Trophoblast cell (in vitro differentiated cells and primary cell): ENCODE results near the gene CDC42EP4.

Experiments used
- DNase-seq, 2 donors: peaks; one replicate each; pipeline ENCODE4 v3.0.0-alpha.2; 2016
- H2AFZ ChIP-seq: 2 replicates; pipeline ENCODE4 v1.6.1; 2013; ENCODE audit warnings: low read length, moderate library complexity, mild to moderate bottlenecking; ENCODE audit not compliant: insufficient read depth, poor library complexity
- H2AK5ac ChIP-seq: 2 replicates; pipeline ENCODE4 v1.6.1; 2013; ENCODE audit warnings: mild to moderate bottlenecking, low read length
- H2BK120ac ChIP-seq: 2 replicates; pipeline ENCODE4 v1.6.1; 2013; ENCODE audit warnings: low read length, mild to moderate bottlenecking, moderate library complexity; ENCODE audit not compliant: insufficient read depth, poor library complexity
- H2BK12ac ChIP-seq: 2 replicates; pipeline ENCODE4 v1.6.1; 2013; ENCODE audit warnings: mild to moderate bottlenecking, low read length, moderate library complexity
- H2BK5ac ChIP-seq: 2 replicates; pipeline ENCODE4 v1.6.1; 2013; ENCODE audit warnings: low read length, low read depth, moderate library complexity, mild to moderate bottlenecking; ENCODE audit not compliant: poor library complexity
- H3K14ac ChIP-seq: 2 replicates; pipeline ENCODE4 v1.6.1; 2013; ENCODE audit warnings: mild to moderate bottlenecking, low read length
- H3K18ac ChIP-seq: 2 replicates; pipeline ENCODE4 v1.6.1; 2013; ENCODE audit warnings: mild to moderate bottlenecking, low read length
- H3K23ac ChIP-seq: 2 replicates; pipeline ENCODE4 v1.6.1; 2013; ENCODE audit warnings: low read length
- H3K27ac ChIP-seq: 2 replicates; pipeline ENCODE4 v1.5.1; 2013; ENCODE audit warnings: low read depth, mild to moderate bottlenecking, inconsistent platforms, low read length, moderate library complexity
- H3K27me3 ChIP-seq: 2 replicates; pipeline ENCODE4 v1.6.1; 2013; ENCODE audit warnings: inconsistent platforms, mild to moderate bottlenecking, low read length, moderate library complexity; ENCODE audit not compliant: insufficient read depth
- H3K36me3 ChIP-seq, 2 experiments: 1 replicate in 1 of 2; 2 replicates in 1 of 2; pipeline ENCODE4 v1.6.1; 2013; ENCODE audit warnings: low read length in 2 of 2, mild to moderate bottlenecking in 2 of 2, moderate library complexity in 1 of 2; ENCODE audit not compliant: insufficient read depth in 2 of 2, control insufficient read depth in 1 of 2
- H3K4ac ChIP-seq: 2 replicates; pipeline ENCODE4 v1.6.1; 2013; ENCODE audit warnings: low read depth, mild to moderate bottlenecking, low read length, moderate library complexity
- H3K4me1 ChIP-seq, 2 experiments: 1 replicate in 1 of 2; 2 replicates in 1 of 2; pipeline ENCODE4 v1.6.1; 2013; ENCODE audit warnings: low read length in 2 of 2, mild to moderate bottlenecking in 2 of 2, moderate library complexity in 1 of 2; ENCODE audit not compliant: insufficient read depth in 2 of 2, control insufficient read depth in 1 of 2
- H3K4me2 ChIP-seq: 2 replicates; pipeline ENCODE4 v1.6.1; 2013; ENCODE audit warnings: inconsistent platforms, mild to moderate bottlenecking, low read length, moderate library complexity
- H3K4me3 ChIP-seq: 2 replicates; pipeline ENCODE4 v1.5.1; 2013; ENCODE audit warnings: mild to moderate bottlenecking, low read depth, low read length, inconsistent platforms
- H3K79me1 ChIP-seq: one replicate; pipeline ENCODE4 v1.6.1; 2013; ENCODE audit warnings: low read length
- H3K79me2 ChIP-seq: 2 replicates; pipeline ENCODE4 v1.6.1; 2013; ENCODE audit warnings: low read length, mild to moderate bottlenecking; ENCODE audit not compliant: control insufficient read depth, insufficient read depth, poor library complexity
- H3K9ac ChIP-seq: 2 replicates; pipeline ENCODE4 v1.6.1; 2013; ENCODE audit warnings: mild to moderate bottlenecking, low read length
- H3K9me3 ChIP-seq: 2 replicates; pipeline ENCODE4 v1.6.1; 2013; ENCODE audit warnings: low read depth, mild to moderate bottlenecking, control low read depth, inconsistent platforms, low read length; ENCODE audit not compliant: insufficient read depth
- H4K12ac ChIP-seq: 2 replicates; pipeline ENCODE4 v1.6.1; 2013; ENCODE audit warnings: low read depth, mild to moderate bottlenecking, low read length, moderate library complexity
- H4K8ac ChIP-seq: 2 replicates; pipeline ENCODE4 v1.6.1; 2013; ENCODE audit warnings: low read depth, mild to moderate bottlenecking, low read length, moderate library complexity
- H4K91ac ChIP-seq: one replicate; pipeline ENCODE4 v1.6.1; 2013; ENCODE audit warnings: low read depth, mild to moderate bottlenecking, low read length, moderate library complexity
- WGBS: extraction: QIAGEN DNeasy Blood & Tissue Kit; methylation state at CpG from one replicate; pipeline ENCODE4 v1.1.7; 2013; ENCODE audit warnings: missing lambda C conversion rate; ENCODE audit not compliant: insufficient read length, insufficient coverage; ENCODE audit errors: extremely low coverage; 5-methylcytosine and 5-hydroxymethylcytosine counted together

Gene CDC42EP4

GRCh38 chr17:73256220-73256619 is 55.6 kb downstream of the CDC42EP4 start:
- Histone ChIP-seq H3K27ac (no peak overlapping the region), H2BK120ac (no peak overlapping the region), H3K4ac (no peak overlapping the region), H3K9ac (no peak overlapping the region), H2BK5ac (no peak overlapping the region), H3K79me1 (no peaks in the 10 kb centered on the region), H4K12ac (no peak overlapping the region), H3K23ac (no peak overlapping the region), H3K79me2 (no peaks in the 10 kb centered on the region), H3K36me3 (no peaks in the 10 kb centered on the region), H3K4me1 (no peaks in the 10 kb centered on the region), H3K4me3 (no peak overlapping the region), H3K9me3 (no peaks in the 10 kb centered on the region), H2AFZ (no peak overlapping the region), H4K91ac (no peak overlapping the region), H2AK5ac (no peak overlapping the region), H3K4me2 (no peak overlapping the region), H3K18ac (no peak overlapping the region), H4K8ac (no peak overlapping the region), H2BK12ac (no peak overlapping the region), H3K27me3 (no peaks in the 10 kb centered on the region), H3K14ac (no peak overlapping the region)
- no peak for DNase-seq
- no CpG with 5 or more reads among the region's 3 CpGs for WGBS

- Histone ChIP-seq H3K79me2 (no peaks in the 10 kb centered on the region), H3K23ac (no peak overlapping the region), H2BK120ac (no peak overlapping the region), H4K12ac (no peak overlapping the region), H3K27me3 (no peaks in the 10 kb centered on the region), H2BK5ac (no peak overlapping the region), H3K36me3 (no peaks in the 10 kb centered on the region), H3K27ac (no peak overlapping the region), H3K4me1 (no peaks in the 10 kb centered on the region), H3K79me1 (no peaks in the 10 kb centered on the region), H2BK12ac (no peak overlapping the region), H3K9me3 (no peaks in the 10 kb centered on the region), H4K91ac (no peak overlapping the region), H3K18ac (no peak overlapping the region), H3K9ac (no peak overlapping the region), H3K4ac (no peak overlapping the region), H3K14ac (no peak overlapping the region), H2AFZ (no peak overlapping the region), H2AK5ac (no peak overlapping the region), H3K4me3 (no peak overlapping the region), H3K4me2 (no peak overlapping the region), H4K8ac (no peak overlapping the region)
- no CpG with 5 or more reads among the region's 8 CpGs for WGBS
- DNase-seq, result peak; percentile 66 to 88
Measured at GRCh38 chr17:73255671-73256181, 56.1 kb downstream of the CDC42EP4 start.

- no peak overlapping the region for H2BK12ac ChIP-seq
Measured at GRCh38 chr17:73251871-73252270, 59.9 kb downstream of the CDC42EP4 start.

GRCh38 chr17:73250851-73251640 is 60.8 kb downstream of the CDC42EP4 start:
- H3K9me3 ChIP-seq, result no peaks in the 10 kb centered on the region
- H3K27me3 ChIP-seq, result no peaks in the 10 kb centered on the region
- H3K4me3 ChIP-seq, result no peak overlapping the region
- no peaks in the 10 kb centered on the region for H3K79me2 ChIP-seq
- H2BK12ac ChIP-seq, result no peak overlapping the region
- H3K4ac ChIP-seq, result no peak overlapping the region
- H3K79me1 ChIP-seq, result no peaks in the 10 kb centered on the region
- no peak overlapping the region for H3K4me2 ChIP-seq
- H3K27ac ChIP-seq, result no peak overlapping the region
- no peak overlapping the region for H2BK5ac ChIP-seq
- H3K18ac ChIP-seq, result no peak overlapping the region
- H3K4me1 ChIP-seq, result no peaks in the 10 kb centered on the region
- no peak overlapping the region for H4K8ac ChIP-seq
- H2AK5ac ChIP-seq, result no peak overlapping the region
- no peak overlapping the region for H3K14ac ChIP-seq
- no peak for DNase-seq
- H2AFZ ChIP-seq, result no peak overlapping the region
- no peak overlapping the region for H2BK120ac ChIP-seq
- no peak overlapping the region for H4K12ac ChIP-seq
- H3K36me3 ChIP-seq, result peaks cover 7 to 15% of the 10 kb centered on the region in 2 experiments
- no peak overlapping the region for H4K91ac ChIP-seq
- no peak overlapping the region for H3K23ac ChIP-seq
- H3K9ac ChIP-seq, result no peak overlapping the region
- no CpG with 5 or more reads among the region's 10 CpGs for WGBS

More at GRCh38 chr17:73251871-73252270, 59.9 kb downstream of the CDC42EP4 start:
- Histone ChIP-seq H3K27me3 (no peaks in the 10 kb centered on the region), H3K18ac (no peak overlapping the region), H3K14ac (no peak overlapping the region), H2AK5ac (no peak overlapping the region), H3K4me3 (no peak overlapping the region), H3K23ac (no peak overlapping the region), H3K4me2 (no peak overlapping the region), H3K4ac (no peak overlapping the region), H3K9me3 (no peaks in the 10 kb centered on the region), H4K12ac (no peak overlapping the region), H4K91ac (no peak overlapping the region), H2AFZ (no peak overlapping the region), H2BK5ac (no peak overlapping the region), H2BK120ac (no peak overlapping the region), H3K79me1 (no peaks in the 10 kb centered on the region), H3K27ac (no peak overlapping the region), H3K79me2 (no peaks in the 10 kb centered on the region), H3K4me1 (no peaks in the 10 kb centered on the region), H3K36me3 (peaks cover 5 to 10% of the 10 kb centered on the region in 2 experiments), H4K8ac (no peak overlapping the region), H3K9ac (no peak overlapping the region)
- no CpG with 5 or more reads among the region's 8 CpGs for WGBS
- DNase-seq, result no peak
